Lower leg skin (tissue), 4 donors: ENCODE results near the gene NABP1. TPM values are rescaled to one million over a fixed set of nuclear protein-coding genes. Genes with fewer than 3 reads are reported as not detected.
A peak's percentile ranks its signal among the peaks of the same experiment; 100 is the strongest.

Experiments used
- DNase-seq, 2 donors: peaks; one replicate each; pipeline ENCODE4 v3.0.0-alpha.2; 2019; ENCODE audit warnings: low spot score in 2 of 2
- H3K4me3 ChIP-seq: fragments of 200-600 bp; sonication (generic); 2 replicates; pipeline ENCODE4 v1.5.1; 2017; ENCODE audit warnings: mild to moderate bottlenecking, low read depth; ENCODE audit not compliant: poor library complexity, severe bottlenecking
- CTCF ChIP-seq, 3 donors: fragments of 450-650 bp; IDR thresholded peaks; one replicate each; pipeline ENCODE4 v1.5.1; 2016; ENCODE audit warnings: antibody characterized with exemption in 3 of 3, mild to moderate bottlenecking in 3 of 3, moderate library complexity in 2 of 3
- POLR2A ChIP-seq, 2 donors: fragments of 450-650 bp; IDR thresholded peaks; one replicate each; pipeline ENCODE4 v1.6.1; 2016 to 2017; ENCODE audit warnings: antibody characterized with exemption in 2 of 2, mild to moderate bottlenecking in 1 of 2, moderate library complexity in 1 of 2
- WGBS, 2 donors: methylation state at CpG; one replicate each; pipeline ENCODE4 v1.1.5; 2018; 5-methylcytosine and 5-hydroxymethylcytosine counted together
- intact Hi-C: fragments of 100-400 bp; cut with DNase I; formaldehyde crosslinking; loops from one replicate; pipeline ENCODE4 v1.15.0; 2023; ENCODE audit warnings: low total_unique reads
- total RNA-seq, 4 donors: library from RNA; depleted of rRNA; stranded (reverse); fragments of >200 nt; gene quantifications; one replicate each; pipeline ENCODE4 v1.1.0, GENCODE V29; 2016

Gene NABP1
- total RNA-seq: 10 to 100 TPM in 1 of 4 donors, 1 to 10 TPM in 3; 6.2 to 38.0 (median 9.5) TPM

GRCh38 chr2:191677646-191678436, at the start of gene NABP1:
Gene NABP1, plus strand, starts transcription at chr2:191678136. Its CDS starts 479 bp downstream, at chr2:191678615.
- H3K4me3 ChIP-seq: peak within 1 kb of the TSS; percentile 72
- intact Hi-C loops: loop anchor here (10.0 kb wide), 1 partner anchor 653 kb away; no protein-coding TSS in a partner anchor
- WGBS, 2 donors: 0 to 1% methylated on average over 51 to 64 of the region's 66 CpGs
- DNase-seq: peak; percentile 98 to 100
- peak in 1 of 2 donors; percentile 98 for TF ChIP-seq POLR2A (IDR thresholded peaks at IDR 0.05)
- TF ChIP-seq CTCF (IDR thresholded peaks at IDR 0.05): no peak

- 57 to 66% methylated on average over 7 of the region's 7 CpGs for WGBS, 2 donors
- no peak overlapping the region for H3K4me3 ChIP-seq
- DNase-seq: no peak
- TF ChIP-seq POLR2A (IDR thresholded peaks at IDR 0.05) (no peak), CTCF (IDR thresholded peaks at IDR 0.05) (no peak)
- intact Hi-C loops: no loop called here
Measured at GRCh38 chr2:191629001-191629453, 48.9 kb upstream of the NABP1 start.

GRCh38 chr2:191629976-191630712, 47.8 kb upstream of the NABP1 start:
- intact Hi-C loops: no loop called here
- H3K4me3 ChIP-seq: no peak overlapping the region
- no peak for DNase-seq
- TF ChIP-seq POLR2A (IDR thresholded peaks at IDR 0.05) (no peak), CTCF (IDR thresholded peaks at IDR 0.05) (no peak)
- 70% methylated on average over 1 of the region's 1 CpG for WGBS, 2 donors

- no peak for DNase-seq
- H3K4me3 ChIP-seq: no peak overlapping the region
- TF ChIP-seq POLR2A (IDR thresholded peaks at IDR 0.05) (no peak), CTCF (IDR thresholded peaks at IDR 0.05) (no peak)
- 8 to 36% methylated on average over 1 of the region's 1 CpG for WGBS, 2 donors
- intact Hi-C loops: no loop called here
Measured at GRCh38 chr2:191631754-191632153, 46.2 kb upstream of the NABP1 start.

- 87 to 94% methylated on average over 3 of the region's 3 CpGs for WGBS, 2 donors
- no peak for TF ChIP-seq CTCF (IDR thresholded peaks at IDR 0.05)
- TF ChIP-seq POLR2A (IDR thresholded peaks at IDR 0.05): no peak
- intact Hi-C loops: no loop called here
Measured at GRCh38 chr2:191632426-191632825, 45.5 kb upstream of the NABP1 start.

More at GRCh38 chr2:191632426-191632825, 45.5 kb upstream of the NABP1 start:
- DNase-seq: no peak
- H3K4me3 ChIP-seq: no peak overlapping the region
